ENCODE data around the gene PFKFB4. TPM values are rescaled to one million over a fixed set of nuclear protein-coding genes. Genes with fewer than 3 reads are reported as not detected.
"Not testable (repeated sequence)": the region's sequence is repeated elsewhere in the genome, so short reads cannot be mapped to it uniquely, and the experiment has no call there.

Gene PFKFB4
- polyA plus RNA-seq, 10 donors = 3.1 to 5.6 (median 4.5) TPM

GRCh38 chr3:48532977-48533337, 23.6 kb downstream of the PFKFB4 start:
- DNase-seq = no peak

GRCh38 chr3:48532271-48532976, 24.2 kb downstream of the PFKFB4 start:
- DNase-seq = no peak

- not testable (repeated sequence) for DNase-seq
These were observed 25.9 kb downstream of the PFKFB4 start for GRCh38 chr3:48530701-48531100.

DNA sequence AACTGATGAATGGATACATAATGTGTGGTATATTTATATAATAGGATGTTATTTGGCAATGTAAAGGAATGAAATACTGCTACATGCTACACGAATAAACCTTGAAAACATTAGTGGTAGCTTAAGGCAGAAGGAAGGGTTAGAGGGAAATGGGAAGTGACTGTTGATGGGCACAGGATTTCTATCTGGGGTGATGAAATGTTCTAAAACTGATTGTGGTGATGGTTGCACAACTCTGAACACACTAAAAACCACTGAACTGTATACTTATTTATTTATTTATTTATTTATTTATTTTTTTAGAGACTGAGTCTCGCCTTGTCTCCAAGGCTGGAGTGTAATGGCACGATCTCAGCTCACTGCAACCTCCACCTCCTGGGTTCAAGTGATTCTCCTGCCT, 27.8 kb downstream of the PFKFB4 start:
- no peak for DNase-seq

DNA sequence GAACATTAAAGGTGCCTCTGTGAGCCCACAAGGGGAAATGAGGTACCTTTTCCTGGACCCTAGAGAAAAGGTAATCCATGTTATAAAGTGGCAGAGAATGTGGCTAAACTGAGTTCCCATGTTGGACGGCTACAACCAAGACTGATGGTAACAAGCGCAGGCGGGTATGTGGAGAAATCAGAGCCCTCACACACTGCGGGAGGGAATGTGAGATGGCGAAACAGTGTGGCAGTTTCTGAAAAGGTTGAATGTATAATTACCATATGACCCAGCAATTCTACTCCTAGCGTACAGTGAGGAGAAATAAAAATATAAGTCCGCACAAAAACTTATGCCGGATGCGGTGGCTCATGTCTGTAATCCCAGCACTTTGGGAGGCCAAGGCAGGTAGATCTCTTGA, 28.6 kb downstream of the PFKFB4 start:
- no peak for DNase-seq

- no peak for DNase-seq
These were observed 31.6 kb downstream of the PFKFB4 start for GRCh38 chr3:48524970-48525369.

DNA sequence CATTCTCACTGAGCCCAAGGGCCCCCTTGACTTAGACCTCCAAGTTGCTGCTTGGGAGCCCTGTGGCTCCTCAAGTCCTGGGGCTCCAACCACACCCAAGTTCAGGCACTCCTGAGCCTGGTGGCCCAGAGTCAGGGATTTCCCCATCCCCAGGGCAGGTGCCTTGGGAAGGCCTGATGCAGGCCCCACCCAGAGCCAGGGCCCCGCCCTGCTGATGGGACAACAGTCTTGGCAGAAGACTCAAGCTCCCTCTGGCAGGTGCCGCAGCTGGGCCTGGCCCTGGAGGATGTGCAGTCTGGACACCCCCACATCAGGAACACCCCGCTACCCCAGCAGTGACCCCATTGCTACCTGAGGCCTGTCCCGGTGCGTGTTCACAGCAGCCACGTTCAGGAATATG, 35.0 kb downstream of the PFKFB4 start:
- DNase-seq = no peak

DNA sequence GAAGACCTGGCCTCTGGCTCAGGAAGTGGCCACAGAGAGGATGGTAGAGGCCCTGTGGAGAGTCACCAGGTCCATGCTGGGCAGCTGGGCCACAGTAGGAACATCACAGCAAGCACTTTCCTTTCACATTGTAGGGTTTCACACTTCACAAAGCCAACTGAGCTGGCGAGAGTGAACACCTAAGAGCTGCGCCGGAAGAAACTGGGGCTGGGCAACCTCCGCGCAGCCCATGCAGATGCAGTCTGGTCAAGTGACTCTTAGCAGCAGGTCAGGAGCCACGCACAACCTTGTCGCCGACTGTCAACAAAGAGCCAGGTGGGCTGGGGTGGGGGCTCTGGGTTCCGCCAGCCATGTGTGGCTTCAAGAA, 37.3 kb downstream of the PFKFB4 start:
- no peak for DNase-seq

GRCh38 chr3:48518638-48519276, 37.8 kb downstream of the PFKFB4 start:
- no peak for DNase-seq

DNA sequence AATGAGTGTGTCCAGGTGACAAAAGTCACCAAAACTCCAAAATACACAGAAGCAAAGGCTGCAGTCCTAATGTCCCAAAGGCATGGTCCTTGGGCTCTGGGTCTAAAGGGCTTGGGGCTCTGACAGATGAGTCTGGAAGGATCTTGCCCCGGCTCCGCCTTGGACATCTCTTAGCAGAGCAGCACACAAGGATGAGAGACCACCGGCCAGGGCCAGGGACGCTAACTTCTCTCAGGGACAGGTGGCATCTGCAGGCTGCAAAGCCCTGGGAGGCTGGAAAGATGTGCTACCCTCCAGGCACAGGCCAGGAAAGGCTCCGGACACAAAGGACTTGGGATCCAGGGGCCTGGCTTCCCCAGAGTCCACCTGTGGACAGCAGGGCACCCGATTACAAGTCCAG, 38.5 kb downstream of the PFKFB4 start:
- DNase-seq = no peak

DNA sequence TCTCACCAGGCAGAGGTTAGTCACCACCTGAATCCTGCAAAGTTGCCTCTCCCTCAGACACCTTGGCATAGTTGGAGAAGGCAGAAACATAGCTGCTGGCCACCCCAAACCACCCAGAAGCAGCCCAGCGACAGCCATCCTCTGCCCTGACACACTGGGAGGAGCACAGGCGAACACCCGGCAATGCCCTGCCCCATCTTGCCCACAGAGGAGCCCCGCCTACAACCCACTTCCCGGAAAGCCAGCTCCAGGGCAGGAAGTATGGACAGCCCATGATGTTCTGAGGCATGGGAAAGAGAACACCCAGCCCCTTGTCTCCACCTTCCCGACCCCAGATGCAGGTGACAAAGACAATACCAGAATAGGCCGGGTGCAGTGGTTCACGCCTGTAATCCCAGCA, 40.0 kb downstream of the PFKFB4 start:
- no peak for DNase-seq

GRCh38 chr3:48514431-48515227, 42.0 kb downstream of the PFKFB4 start:
- DNase-seq = no peak

- no peak for DNase-seq
These were observed 45.1 kb downstream of the PFKFB4 start for GRCh38 chr3:48511551-48511950.

GRCh38 chr3:48507256-48508061, 49.1 kb downstream of the PFKFB4 start:
- peak in 2 of 3 donors; percentile 25 to 38 for DNase-seq

DNA sequence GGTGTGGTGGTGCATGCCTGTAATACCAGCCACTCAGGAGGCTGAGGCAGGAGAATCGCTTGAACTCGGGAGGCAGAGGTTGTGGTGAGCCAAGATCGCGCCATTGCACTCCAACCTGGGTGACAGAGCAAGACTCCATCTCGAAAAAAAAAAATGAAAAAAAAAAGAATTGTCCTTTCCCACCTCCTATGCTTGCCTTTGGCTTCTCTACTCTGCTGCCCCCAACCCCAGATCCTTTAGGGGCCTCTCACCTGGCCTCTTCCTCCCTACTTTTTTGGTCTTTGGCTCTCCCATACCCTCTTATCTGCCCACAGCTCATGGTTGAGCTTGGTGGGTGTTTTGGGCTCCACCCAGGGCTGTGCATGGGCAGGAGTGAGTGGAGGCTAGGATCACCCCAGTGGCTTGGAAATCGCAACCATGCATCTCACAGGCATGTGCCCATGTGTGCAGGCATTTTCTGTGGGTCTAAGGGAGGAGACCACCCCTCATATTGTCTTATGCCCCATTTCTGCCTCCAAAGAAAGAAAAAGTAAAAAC, 50.6 kb downstream of the PFKFB4 start:
- no peak for DNase-seq

DNA sequence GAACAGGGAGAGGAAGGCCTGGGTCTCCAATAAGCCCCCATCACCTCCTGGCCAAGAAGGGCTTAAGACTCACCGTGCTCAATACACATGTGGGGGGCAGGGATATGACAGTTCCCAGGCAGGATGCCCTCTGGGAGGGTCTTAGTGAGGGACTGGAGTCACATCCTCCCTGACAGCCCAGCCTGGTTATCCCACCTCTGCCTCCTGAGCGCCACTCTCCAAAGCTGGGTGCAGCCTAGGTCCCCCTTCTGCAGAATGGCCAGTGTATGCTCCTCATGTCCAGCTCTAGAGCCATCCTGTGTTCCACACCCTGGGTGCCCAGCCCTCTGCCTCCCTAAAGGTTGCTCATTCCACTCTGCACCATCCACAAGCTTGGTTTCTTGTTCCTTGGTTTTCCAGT, 51.5 kb downstream of the PFKFB4 start:
- no peak for DNase-seq

GRCh38 chr3:48504051-48504946, 52.3 kb downstream of the PFKFB4 start, which contains the start of gene SHISA5:
SHISA5 (minus strand) TSS chr3:48504174; CDS start chr3:48504094, 80 bp downstream.
- peak; percentile 49 to 88 (median 75) for DNase-seq

DNA sequence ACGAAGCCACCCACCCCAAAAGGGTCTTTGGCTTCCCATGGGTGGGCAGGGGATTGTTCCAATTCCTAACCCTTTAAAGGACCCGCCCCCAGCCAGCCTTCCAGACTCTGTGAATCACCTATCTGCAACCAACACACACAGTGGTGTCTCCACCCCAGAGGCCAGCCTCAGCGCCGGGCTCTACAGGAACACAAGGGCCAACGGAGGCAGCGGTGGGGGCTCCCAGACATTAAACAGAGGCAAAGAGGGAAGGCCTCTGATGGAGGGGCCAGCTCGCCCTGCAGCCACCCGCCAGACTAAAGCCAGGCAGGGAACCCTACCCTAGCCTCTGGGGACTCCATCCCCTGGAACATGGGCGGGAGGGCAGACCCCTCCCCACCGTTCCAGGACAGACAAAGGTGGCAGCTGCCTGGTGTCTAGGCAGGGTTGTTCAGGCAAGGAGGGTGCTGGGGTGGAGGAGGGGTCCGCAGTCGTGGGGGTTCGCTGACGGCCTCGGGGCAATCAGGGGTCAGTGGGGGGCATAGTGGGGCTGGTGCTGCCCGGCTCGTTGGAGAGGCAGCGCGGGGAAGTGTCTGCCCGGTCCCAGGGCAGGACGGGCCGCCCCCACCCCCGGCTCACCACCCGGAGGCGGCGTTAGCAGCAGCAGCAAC, 53.1 kb downstream of the PFKFB4 start:
- peak in 1 of 3 donors; percentile 57 for DNase-seq

DNA sequence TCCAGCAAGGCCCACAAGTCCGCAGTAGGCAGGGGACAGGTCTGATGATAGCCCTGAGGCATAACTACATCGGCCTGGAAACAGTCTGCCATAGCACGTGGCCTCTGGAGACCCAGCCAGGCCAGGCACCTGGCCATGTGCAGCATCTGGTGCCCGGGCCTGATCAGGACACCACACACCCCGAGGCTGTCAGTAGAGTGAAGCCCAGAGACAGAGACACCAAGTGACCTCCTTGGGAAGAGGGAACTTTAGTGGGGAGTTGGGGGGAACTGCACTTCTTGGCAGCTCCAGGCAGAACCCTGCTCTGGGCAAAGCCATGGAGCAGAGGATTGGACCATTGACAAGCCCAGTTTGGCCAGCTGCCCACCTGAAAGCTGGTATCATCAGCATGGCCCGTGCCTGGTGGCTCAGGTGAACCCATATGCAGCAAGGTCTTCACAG, 53.9 kb downstream of the PFKFB4 start:
- peak in 1 of 3 donors; percentile 19 for DNase-seq

DNA sequence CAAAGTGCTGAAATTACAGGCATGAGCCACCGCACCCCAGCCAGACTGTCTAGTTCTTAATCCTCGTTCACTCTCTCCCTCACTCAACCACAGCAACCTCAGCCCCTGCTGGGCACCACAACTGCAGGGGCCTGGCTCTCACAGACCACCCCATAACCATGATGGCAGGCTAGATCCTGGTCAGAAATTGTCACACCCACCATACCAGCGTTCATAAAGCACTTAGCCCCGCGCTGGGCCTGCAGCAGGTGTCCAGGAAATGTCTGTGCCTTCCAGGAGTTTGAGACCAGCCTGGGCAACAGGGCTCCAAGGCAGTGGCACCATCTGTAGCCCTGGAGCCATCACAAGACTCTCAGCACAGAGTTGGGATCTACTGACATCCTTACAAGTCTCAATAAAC, 54.5 kb downstream of the PFKFB4 start:
- DNase-seq = no peak

Measured in muscle of back (tissue), 11 donors.